ENCODE data around the gene MEDAG.

DNA sequence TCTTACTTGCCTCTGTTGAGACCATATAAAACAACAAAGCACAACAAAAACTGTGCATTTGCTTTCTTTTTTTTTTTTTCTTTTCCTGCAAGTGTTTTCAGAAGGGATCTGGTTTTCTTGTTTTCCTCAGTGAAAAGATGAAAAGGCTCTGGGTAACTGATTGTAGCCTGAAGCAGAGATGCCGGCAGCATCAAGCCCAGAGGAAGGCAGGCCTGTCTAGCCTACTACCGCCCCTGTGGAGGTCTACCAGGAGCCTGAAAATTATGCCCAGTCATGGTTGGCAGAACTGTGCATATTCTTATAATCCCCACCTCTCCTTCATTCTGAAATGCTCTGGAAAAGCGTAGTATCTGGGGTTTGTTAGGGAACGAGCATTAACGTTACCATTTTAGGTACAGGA, 32.6 kb upstream of the MEDAG start:
- no peak for TF ChIP-seq CTCF (conservative IDR thresholded peaks at IDR 0.05; ENCODE audit: low read length)
- TF ChIP-seq EZH2phosphoT487 (IDR thresholded peaks at IDR 0.05; ENCODE audit: borderline replicate concordance, low read depth, low read length), result no peak
